Renal pelvis (tissue), 4 donors: ENCODE data around the gene CNTNAP4. TPM values are rescaled to one million over a fixed set of nuclear protein-coding genes. Genes with fewer than 3 reads are reported as not detected.

ENCODE experiments used
- DNase-seq: peaks from one replicate; pipeline ENCODE4 v3.0.0-alpha.2; 2013
- polyA plus RNA-seq, 3 donors: library from polyadenylated mRNA; unstranded; fragments of 120-200 nt; gene quantifications; one replicate each; pipeline ENCODE4 v1.2.1, GENCODE V29; 2013; ENCODE audit not compliant: insufficient read length in 3 of 3

The CNTNAP4 gene
- polyA plus RNA-seq, 3 donors: 0.09 to 0.48 (median 0.28) TPM

DNA sequence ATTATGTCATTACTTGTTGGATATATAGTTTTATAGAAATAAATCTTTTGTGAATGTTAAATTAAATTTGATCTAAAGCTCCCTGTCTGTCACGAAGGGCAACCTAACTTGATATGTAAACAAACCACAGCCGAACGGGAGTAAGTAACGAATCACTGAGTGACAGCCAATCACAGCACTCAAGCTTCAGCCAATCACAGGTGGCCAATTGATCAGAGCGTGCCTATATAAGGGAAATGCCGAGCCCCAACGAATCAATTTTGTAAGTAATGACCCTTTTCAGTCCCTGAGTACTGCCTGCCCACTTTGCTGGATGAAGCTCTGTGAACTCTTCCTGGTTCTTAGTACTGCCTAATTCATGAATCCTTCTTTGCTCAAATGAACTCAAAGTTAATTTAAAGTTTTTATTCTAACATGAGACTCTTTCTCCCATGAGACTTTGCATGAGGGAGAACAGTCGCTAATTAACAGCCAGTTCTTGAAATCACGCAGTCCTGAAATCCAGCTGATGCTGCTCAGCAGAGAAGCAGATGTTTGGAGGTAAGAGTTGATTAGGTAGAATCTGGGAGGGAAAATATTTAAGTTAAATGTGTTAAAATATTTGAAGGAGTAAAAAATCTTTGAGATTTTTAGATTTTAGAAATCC lies 302.2 kb downstream of the CNTNAP4 start:
- no peak for DNase-seq

DNA sequence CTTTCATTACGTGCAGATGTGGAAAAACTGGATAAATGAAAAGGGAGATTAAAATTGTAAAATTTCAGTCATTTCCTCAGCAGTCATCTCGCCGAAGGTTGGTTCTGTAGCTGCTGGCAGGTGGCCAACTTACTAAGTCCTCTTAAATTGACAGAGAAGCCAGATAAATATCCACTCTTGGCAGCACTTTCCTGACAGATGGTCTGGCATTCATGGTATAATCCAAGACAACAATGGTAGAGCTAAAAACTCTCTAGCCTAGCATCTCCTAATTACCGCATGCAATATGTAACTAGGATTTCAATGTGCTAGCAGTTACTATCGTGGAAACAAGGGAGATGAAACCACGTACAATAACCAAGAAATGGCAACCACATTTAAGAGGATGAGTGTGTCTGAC lies 306.3 kb downstream of the CNTNAP4 start:
- DNase-seq: no peak

DNA sequence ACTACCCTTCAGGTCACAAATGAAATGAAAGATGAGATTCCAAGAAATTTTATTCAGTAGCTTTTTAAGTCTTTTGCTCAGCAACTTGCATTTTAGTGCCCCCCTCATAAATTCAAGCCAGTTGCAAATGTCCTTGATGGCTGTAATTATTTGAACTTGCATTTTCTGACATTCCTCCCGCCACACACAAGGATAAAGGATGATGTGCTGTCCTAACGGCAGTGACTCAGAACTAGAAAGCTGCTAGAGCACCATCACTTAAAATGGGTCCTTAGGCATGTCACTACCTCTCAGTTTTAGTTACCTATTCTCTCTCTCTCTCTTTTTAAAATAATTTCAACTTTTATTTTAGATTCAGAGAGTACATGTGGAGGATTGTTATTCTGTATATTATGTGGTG lies 306.7 kb downstream of the CNTNAP4 start:
- DNase-seq: no peak

DNA sequence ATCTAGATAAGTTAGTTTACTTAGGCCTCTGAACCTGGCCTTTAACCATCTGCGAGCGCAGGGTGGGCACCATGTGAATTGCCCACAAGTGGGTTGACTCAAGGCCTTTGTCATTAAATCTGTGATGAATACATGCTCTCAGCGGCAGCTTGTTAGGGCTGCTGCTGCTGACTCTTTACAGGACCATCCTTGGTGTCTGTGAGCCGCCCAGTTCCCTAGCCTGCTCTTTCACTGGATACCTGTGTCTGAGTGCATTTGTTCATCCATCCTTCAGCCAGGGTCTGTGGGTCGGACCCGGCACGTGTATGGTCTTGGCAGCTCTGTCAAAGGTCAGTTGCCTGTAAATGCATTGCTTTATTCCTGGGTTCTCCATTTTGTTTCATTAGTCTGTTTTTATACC lies 321.3 kb downstream of the CNTNAP4 start:
- DNase-seq: no peak

DNA sequence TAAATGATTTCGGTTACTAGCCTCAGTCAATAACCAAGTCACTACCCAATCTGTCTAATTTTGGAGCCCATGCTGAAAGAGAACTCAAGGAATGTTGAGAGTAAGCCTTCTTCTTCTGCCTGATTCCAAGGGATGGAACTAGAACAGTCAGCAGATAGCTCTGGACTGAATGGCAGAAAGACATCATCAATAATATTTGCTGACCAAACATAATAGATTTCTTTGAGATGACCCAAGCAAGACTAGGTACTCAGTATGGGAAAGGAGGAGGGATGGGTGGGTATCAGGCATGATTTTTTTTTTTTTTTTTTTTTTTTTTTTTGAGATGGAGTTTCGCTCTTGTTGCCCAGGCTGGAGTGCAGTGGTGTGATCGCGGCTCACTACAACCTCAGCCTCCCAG lies 330.1 kb downstream of the CNTNAP4 start:
- no peak for DNase-seq
